PC-3 (cell line): ENCODE results near the gene NCL.

Experiments used
- EZH2 ChIP-seq: fragments of 300-600 bp; sonication (generic); IDR thresholded peaks from one replicate; pipeline ENCODE4 v1.6.1; 2017; ENCODE audit warnings: antibody characterized with exemption, mild to moderate bottlenecking, low read length; ENCODE audit not compliant: unreplicated experiment
- EZH2phosphoT487 ChIP-seq: fragments of 300-600 bp; sonication (generic); IDR thresholded peaks from 2 replicates; pipeline ENCODE4 v1.6.1; 2018; ENCODE audit warnings: mild to moderate bottlenecking, antibody characterized with exemption, low read length, borderline replicate concordance
- TF ChIP-seq, protein P1 (sequence below): fragments of 300-600 bp; sonication (generic); conservative IDR thresholded peaks from 2 replicates; pipeline ENCODE4 v1.5.1; 2017; ENCODE audit warnings: antibody characterized with exemption, low read depth, mild to moderate bottlenecking, low read length

GRCh38 chr2:231483398-231484329 is 19.4 kb upstream of the NCL start:
- TF ChIP-seq, protein P1, sequence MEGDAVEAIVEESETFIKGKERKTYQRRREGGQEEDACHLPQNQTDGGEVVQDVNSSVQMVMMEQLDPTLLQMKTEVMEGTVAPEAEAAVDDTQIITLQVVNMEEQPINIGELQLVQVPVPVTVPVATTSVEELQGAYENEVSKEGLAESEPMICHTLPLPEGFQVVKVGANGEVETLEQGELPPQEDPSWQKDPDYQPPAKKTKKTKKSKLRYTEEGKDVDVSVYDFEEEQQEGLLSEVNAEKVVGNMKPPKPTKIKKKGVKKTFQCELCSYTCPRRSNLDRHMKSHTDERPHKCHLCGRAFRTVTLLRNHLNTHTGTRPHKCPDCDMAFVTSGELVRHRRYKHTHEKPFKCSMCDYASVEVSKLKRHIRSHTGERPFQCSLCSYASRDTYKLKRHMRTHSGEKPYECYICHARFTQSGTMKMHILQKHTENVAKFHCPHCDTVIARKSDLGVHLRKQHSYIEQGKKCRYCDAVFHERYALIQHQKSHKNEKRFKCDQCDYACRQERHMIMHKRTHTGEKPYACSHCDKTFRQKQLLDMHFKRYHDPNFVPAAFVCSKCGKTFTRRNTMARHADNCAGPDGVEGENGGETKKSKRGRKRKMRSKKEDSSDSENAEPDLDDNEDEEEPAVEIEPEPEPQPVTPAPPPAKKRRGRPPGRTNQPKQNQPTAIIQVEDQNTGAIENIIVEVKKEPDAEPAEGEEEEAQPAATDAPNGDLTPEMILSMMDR: no peak
- no peak for TF ChIP-seq EZH2
- TF ChIP-seq EZH2phosphoT487: no peak
